ENCODE results near the gene GRIK1.

Gene GRIK1

DNA sequence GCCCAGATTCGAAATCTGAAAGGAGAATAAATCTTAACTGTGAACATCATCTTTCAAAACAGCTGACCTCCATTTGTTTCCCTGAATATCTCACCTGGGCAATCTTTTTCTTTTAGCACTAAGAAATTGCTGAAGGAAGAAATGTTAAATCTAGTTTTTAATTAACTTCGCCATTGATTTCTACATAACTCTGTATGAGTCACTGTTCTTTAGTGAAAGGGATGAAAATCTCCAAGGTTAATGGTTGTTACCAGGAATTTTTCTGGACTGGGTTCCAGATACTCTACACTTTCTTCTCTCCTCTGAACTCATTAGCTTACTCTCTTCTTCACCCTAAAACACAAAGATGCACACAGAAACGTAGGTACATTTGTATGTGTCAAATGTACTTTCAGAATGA lies 405.3 kb downstream of the GRIK1 start:
- in situ Hi-C loops (cut with MboI; ENCODE audit: low pct_unique_long_range_greater_than_20kb, low sequenced_read_pairs, unreplicated experiment), result no loop called here
- TF ChIP-seq, protein P1, sequence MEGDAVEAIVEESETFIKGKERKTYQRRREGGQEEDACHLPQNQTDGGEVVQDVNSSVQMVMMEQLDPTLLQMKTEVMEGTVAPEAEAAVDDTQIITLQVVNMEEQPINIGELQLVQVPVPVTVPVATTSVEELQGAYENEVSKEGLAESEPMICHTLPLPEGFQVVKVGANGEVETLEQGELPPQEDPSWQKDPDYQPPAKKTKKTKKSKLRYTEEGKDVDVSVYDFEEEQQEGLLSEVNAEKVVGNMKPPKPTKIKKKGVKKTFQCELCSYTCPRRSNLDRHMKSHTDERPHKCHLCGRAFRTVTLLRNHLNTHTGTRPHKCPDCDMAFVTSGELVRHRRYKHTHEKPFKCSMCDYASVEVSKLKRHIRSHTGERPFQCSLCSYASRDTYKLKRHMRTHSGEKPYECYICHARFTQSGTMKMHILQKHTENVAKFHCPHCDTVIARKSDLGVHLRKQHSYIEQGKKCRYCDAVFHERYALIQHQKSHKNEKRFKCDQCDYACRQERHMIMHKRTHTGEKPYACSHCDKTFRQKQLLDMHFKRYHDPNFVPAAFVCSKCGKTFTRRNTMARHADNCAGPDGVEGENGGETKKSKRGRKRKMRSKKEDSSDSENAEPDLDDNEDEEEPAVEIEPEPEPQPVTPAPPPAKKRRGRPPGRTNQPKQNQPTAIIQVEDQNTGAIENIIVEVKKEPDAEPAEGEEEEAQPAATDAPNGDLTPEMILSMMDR (IDR thresholded peaks at IDR 0.05; ENCODE audit: extremely low read depth, insufficient read depth, missing control alignments), result no peak
- DNase-seq (ENCODE audit: low spot score), result no peak

DNA sequence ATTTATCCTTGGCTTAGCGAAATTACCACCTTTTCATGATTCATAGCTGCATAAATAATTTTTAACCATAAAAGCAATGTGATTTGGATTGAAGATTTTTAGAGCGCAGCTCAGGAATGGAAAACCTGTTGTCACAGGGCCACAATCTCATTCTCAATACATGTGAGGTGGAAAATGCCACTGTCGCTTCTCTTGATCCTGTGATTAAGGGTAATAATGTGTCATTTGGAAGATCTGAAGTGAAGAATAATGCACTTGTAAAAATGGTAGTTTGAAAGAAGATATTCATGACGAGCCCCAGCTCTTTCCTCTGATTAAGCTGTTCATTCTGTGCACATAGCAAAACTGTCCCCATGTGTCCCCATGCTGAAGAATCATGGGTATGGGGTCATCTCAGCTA lies 410.7 kb downstream of the GRIK1 start:
- no peak for DNase-seq (ENCODE audit: low spot score)
- TF ChIP-seq, protein P1 (IDR thresholded peaks at IDR 0.05; ENCODE audit: extremely low read depth, insufficient read depth, missing control alignments), result no peak
- in situ Hi-C loops (cut with MboI; ENCODE audit: low pct_unique_long_range_greater_than_20kb, low sequenced_read_pairs, unreplicated experiment), result no loop called here

DNA sequence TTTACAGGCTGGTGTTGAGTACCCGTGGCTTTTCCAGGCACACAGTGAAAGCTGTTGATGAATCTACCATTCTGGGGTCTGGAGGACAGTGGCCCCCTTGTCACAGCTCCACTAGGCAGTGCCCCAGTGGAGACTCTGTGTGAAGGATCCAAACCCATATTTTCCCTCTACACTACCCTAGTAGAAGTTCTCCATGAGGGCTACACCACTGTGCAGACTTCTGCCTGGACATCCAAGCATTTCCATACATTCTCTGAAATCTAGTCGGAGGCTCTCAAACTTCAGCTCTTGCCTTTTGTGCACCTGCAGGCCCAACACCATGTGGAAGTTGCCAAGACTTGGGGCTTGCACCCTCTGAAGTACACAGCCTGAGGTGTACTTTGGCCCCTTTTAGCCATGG lies 413.3 kb downstream of the GRIK1 start:
- TF ChIP-seq, protein P1 (IDR thresholded peaks at IDR 0.05; ENCODE audit: extremely low read depth, insufficient read depth, missing control alignments), result no peak
- in situ Hi-C loops (cut with MboI; ENCODE audit: low pct_unique_long_range_greater_than_20kb, low sequenced_read_pairs, unreplicated experiment), result no loop called here
- DNase-seq (ENCODE audit: low spot score), result no peak

DNA sequence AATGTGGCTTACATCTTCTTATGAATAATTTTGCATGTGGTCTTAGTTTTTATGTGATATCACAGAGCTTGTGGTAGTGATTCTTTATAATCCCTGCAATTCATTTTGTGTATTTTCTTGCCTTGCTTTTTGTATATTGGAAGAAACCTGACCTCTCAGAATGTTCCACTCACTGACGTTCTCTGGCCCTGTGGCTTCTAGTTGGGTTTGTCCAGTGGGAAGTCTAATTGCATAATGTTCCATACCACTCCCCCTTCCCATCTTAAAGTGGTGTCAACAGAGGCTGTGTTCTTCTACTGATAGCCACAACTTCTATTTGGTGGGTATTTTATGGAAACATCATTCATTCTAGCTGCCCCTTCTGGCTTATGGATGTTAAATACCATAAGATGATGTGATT lies 415.7 kb downstream of the GRIK1 start:
- in situ Hi-C loops (cut with MboI; ENCODE audit: low pct_unique_long_range_greater_than_20kb, low sequenced_read_pairs, unreplicated experiment), result no loop called here
- TF ChIP-seq, protein P1 (IDR thresholded peaks at IDR 0.05; ENCODE audit: extremely low read depth, insufficient read depth, missing control alignments), result no peak
- DNase-seq (ENCODE audit: low spot score), result no peak

DNA sequence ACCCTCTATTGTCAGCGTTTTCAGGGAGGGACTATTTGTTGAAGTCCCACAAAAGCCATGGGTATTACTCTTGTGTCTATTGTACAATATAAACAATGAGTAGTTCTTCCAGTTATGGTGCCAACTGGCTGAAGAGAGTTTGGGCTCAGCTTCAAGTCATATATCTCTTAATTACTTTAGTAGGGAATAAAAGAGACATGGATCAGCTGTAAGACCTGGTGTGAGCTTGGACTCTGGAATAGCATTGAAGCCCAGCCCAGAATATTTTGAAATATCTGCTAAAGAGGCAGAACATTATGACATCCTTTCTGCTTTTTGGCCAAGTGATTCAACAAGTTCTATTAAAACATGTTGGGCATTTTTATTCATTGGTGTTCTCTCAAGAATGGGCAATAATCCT lies 416.1 kb downstream of the GRIK1 start:
- DNase-seq (ENCODE audit: low spot score), result no peak
- TF ChIP-seq, protein P1 (IDR thresholded peaks at IDR 0.05; ENCODE audit: extremely low read depth, insufficient read depth, missing control alignments), result no peak
- in situ Hi-C loops (cut with MboI; ENCODE audit: low pct_unique_long_range_greater_than_20kb, low sequenced_read_pairs, unreplicated experiment), result no loop called here

DNA sequence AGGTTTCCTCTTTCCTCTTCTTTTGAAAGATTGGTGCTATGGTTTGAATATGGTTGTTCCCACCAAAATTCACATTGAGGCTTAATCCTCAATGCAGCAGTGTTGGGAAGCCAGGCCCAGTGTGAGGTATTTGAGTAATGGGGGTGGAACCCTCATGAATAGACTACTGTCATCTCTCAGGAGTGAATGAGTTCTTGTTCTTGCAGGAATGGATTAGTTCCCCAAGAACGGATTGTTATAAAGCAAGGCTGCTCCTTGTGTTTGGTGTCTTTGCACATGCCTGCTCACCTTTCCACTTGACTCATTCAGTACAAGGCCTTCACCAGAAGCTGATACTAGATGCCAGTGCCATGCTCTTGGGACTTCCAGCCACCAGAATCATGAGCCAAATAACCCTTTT lies 417.9 kb downstream of the GRIK1 start:
- TF ChIP-seq, protein P1 (IDR thresholded peaks at IDR 0.05; ENCODE audit: extremely low read depth, insufficient read depth, missing control alignments), result no peak
- in situ Hi-C loops (cut with MboI; ENCODE audit: low pct_unique_long_range_greater_than_20kb, low sequenced_read_pairs, unreplicated experiment), result no loop called here

DNA sequence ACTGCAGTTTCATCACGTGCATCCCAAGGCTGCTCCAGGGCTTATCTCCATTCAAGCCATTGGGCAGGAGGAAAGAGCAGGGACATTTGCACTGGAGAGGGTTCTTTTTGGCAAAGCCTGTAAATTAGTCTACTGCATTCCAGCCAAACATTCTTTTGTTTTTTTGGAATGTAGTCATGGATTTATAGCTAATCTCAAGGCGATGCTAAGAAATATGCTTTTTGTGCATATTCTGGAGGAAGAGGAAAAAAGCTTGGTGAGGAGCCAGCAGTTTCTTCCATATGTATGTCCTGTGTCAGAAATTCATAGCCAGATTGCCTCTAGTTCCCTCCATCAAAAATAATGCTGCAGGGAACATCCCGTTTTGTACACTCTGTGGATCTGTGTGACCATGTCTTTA lies 419.6 kb downstream of the GRIK1 start:
- DNase-seq (ENCODE audit: low spot score), result no peak
- TF ChIP-seq, protein P1 (IDR thresholded peaks at IDR 0.05; ENCODE audit: extremely low read depth, insufficient read depth, missing control alignments), result no peak
- in situ Hi-C loops (cut with MboI; ENCODE audit: low pct_unique_long_range_greater_than_20kb, low sequenced_read_pairs, unreplicated experiment), result no loop called here

More for the DNA sequence above, 417.9 kb downstream of the GRIK1 start:
- no peak for DNase-seq (ENCODE audit: low spot score)

Data from GM13977 (cell line).